HEK293 (cell line): ENCODE measurements around the gene ITK.
A peak's percentile ranks its signal among the peaks of the same experiment; 100 is the strongest.

Experiments used
- CTCF ChIA-PET: fragments of 350-600 bp; formaldehyde crosslinking; extraction: SDS; loops from one replicate; lab custom pipeline; 2021; ENCODE audit warnings: antibody characterized with exemption; lab: Yijun Ruan, JAX
- POLR2A ChIA-PET: fragments of 300-600 bp; formaldehyde crosslinking; extraction: SDS; loops from one replicate; lab custom pipeline; 2020; ENCODE audit warnings: antibody characterized with exemption, inconsistent platforms; lab: Yijun Ruan, JAX
- H3K27ac ChIP-seq: fragments of 200-500 bp; sonication (Bioruptor generic); 2 replicates; pipeline ENCODE4 v1.5.1; 2014; ENCODE audit warnings: low read depth, low read length, control low read depth, inconsistent platforms; ENCODE audit errors: extremely low read depth
- H3K36me3 ChIP-seq, 2 experiments: fragments of 200-500 bp in 1 of 2; sonication (Bioruptor generic) in 1 of 2; 1 replicate in 1 of 2; 2 replicates in 1 of 2; pipeline ENCODE4 v1.5.1; 2014 to 2017; ENCODE audit warnings: inconsistent platforms in 2 of 2, low read length in 2 of 2; ENCODE audit not compliant: control insufficient read depth in 2 of 2, insufficient read depth in 1 of 2
- H3K4me1 ChIP-seq: fragments of 200-500 bp; sonication (Bioruptor generic); 2 replicates; pipeline ENCODE4 v1.5.1; 2014; ENCODE audit warnings: mild to moderate bottlenecking, low read length, inconsistent platforms; ENCODE audit not compliant: control insufficient read depth, insufficient read depth
- H3K4me3 ChIP-seq: 2 replicates; pipeline ENCODE4 v1.5.1; 2011; ENCODE audit warnings: low read depth, mild to moderate bottlenecking, control low read depth, low read length, moderate library complexity
- H3K9me3 ChIP-seq: fragments of 200-500 bp; sonication (Bioruptor generic); 2 replicates; pipeline ENCODE4 v1.5.1; 2014; ENCODE audit warnings: low read depth, low read length, inconsistent platforms; ENCODE audit not compliant: control insufficient read depth, insufficient read depth
- EGR2 ChIP-seq: fragments of 450-650 bp; formaldehyde crosslinking; IDR thresholded peaks from 2 replicates; pipeline ENCODE4 v1.5.1; 2016; ENCODE audit warnings: low read depth, missing biosample characterization, missing genetic modification characterization
- SCRT1 ChIP-seq: fragments of 450-650 bp; formaldehyde crosslinking; IDR thresholded peaks from 2 replicates; pipeline ENCODE4 v1.5.1; 2016; ENCODE audit warnings: missing biosample characterization, missing genetic modification characterization, borderline replicate concordance
- ZBTB21 ChIP-seq: fragments of 450-650 bp; formaldehyde crosslinking; IDR thresholded peaks from 2 replicates; pipeline ENCODE4 v1.5.1; 2017; ENCODE audit warnings: missing biosample characterization, missing genetic modification characterization
- ZEB2 ChIP-seq: fragments of 450-650 bp; formaldehyde crosslinking; IDR thresholded peaks from 2 replicates; pipeline ENCODE4 v1.5.1; 2016; ENCODE audit warnings: missing biosample characterization, missing genetic modification characterization
- ZNF157 ChIP-seq: fragments of 450-650 bp; formaldehyde crosslinking; IDR thresholded peaks from 2 replicates; pipeline ENCODE4 v1.5.1; 2016; ENCODE audit warnings: missing biosample characterization, missing genetic modification characterization
- ZNF335 ChIP-seq: fragments of 450-650 bp; formaldehyde crosslinking; conservative IDR thresholded peaks from 2 replicates; pipeline ENCODE4 v1.5.1; 2016; ENCODE audit warnings: missing biosample characterization, missing genetic modification characterization
- ZNF624 ChIP-seq: fragments of 450-650 bp; formaldehyde crosslinking; IDR thresholded peaks from 2 replicates; pipeline ENCODE4 v1.5.1; 2017; ENCODE audit warnings: missing biosample characterization, missing genetic modification characterization
- ZNF629 ChIP-seq: fragments of 450-650 bp; formaldehyde crosslinking; IDR thresholded peaks from 2 replicates; pipeline ENCODE4 v1.5.1; 2017; ENCODE audit warnings: missing biosample characterization, missing genetic modification characterization
- ZNF660 ChIP-seq: fragments of 450-650 bp; IDR thresholded peaks from 2 replicates; pipeline ENCODE4 v1.5.1; 2018; ENCODE audit warnings: missing biosample characterization, mild to moderate bottlenecking, missing genetic modification characterization
- TF ChIP-seq, protein P1 (sequence below): fragments of 450-650 bp; formaldehyde crosslinking; IDR thresholded peaks from 2 replicates; pipeline ENCODE4 v1.5.1; 2016; ENCODE audit warnings: missing biosample characterization, missing genetic modification characterization
- TF ChIP-seq, protein P2 (sequence below): fragments of 450-650 bp; formaldehyde crosslinking; IDR thresholded peaks from 2 replicates; pipeline ENCODE4 v1.5.1; 2016; ENCODE audit warnings: missing biosample characterization, missing genetic modification characterization, low read depth
- TF ChIP-seq, protein P3 (sequence below): fragments of 450-650 bp; formaldehyde crosslinking; conservative IDR thresholded peaks from 2 replicates; pipeline ENCODE4 v1.5.1; 2016; ENCODE audit warnings: low read depth, missing biosample characterization, missing genetic modification characterization
- TF ChIP-seq, protein P4 (sequence below): fragments of 450-650 bp; formaldehyde crosslinking; IDR thresholded peaks from 2 replicates; pipeline ENCODE4 v1.5.1; 2016; ENCODE audit warnings: missing biosample characterization, missing genetic modification characterization

ITK gene

DNA sequence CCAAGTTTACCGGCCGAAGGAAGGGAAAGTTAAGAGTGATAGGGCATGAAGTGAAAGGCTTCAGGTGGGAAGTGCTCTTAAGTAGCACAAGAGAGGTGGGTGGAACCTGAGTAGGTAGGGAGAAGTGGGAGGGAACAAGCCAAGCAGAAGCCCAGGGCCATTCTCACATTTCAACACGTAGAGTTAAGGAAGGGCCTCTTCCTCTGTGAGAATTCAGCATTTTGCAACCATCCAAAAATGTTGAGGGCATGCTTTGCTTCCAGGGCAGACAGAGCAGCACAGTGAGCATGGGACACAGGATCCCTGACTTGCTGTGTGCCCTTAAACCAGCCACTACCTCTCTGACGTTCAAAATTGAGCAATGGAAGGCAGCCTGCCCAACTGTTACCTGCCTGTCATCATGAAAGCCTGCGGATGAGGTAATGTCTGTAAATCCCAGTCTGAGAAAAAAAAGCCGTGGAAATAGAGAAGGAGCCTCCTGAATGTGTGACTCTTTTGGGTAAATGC lies 88.6 kb downstream of the ITK start (continued):
- TF ChIP-seq SCRT1 (tag by site-specific recombination) (no peak), ZNF157 (tag by site-specific recombination) (no peak), ZNF624 (tag by site-specific recombination) (no peak)
- TF ChIP-seq, all 188 proteins: peak for 7

DNA sequence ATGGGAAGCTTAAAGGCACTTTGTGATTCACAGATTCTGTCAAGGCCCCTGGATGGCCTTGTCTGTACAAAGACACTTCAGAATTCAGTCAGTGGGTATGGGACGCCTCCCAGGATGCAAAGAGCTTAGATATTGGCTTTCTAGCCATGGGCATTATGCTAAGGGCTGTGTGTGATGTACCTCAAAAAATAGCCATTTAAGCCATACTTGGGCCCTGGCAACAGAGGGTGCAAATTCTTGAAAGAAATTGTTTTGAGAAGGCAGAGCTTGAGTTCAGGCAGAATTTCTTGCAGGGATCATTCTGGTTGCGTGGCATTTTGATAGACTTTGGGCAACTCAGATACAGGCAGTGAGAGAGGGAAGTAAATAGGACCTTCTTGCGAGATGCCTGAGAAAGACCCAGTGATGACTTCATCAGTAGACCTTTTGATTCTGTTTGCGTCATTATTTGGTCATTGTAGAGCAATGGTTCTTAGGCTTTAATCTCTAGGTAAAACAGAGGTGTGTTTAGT lies 89.2 kb downstream of the ITK start:
- TF ChIP-seq, protein P1, sequence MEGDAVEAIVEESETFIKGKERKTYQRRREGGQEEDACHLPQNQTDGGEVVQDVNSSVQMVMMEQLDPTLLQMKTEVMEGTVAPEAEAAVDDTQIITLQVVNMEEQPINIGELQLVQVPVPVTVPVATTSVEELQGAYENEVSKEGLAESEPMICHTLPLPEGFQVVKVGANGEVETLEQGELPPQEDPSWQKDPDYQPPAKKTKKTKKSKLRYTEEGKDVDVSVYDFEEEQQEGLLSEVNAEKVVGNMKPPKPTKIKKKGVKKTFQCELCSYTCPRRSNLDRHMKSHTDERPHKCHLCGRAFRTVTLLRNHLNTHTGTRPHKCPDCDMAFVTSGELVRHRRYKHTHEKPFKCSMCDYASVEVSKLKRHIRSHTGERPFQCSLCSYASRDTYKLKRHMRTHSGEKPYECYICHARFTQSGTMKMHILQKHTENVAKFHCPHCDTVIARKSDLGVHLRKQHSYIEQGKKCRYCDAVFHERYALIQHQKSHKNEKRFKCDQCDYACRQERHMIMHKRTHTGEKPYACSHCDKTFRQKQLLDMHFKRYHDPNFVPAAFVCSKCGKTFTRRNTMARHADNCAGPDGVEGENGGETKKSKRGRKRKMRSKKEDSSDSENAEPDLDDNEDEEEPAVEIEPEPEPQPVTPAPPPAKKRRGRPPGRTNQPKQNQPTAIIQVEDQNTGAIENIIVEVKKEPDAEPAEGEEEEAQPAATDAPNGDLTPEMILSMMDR (tag by site-specific recombination), result no peak
- TF ChIP-seq, protein P2, sequence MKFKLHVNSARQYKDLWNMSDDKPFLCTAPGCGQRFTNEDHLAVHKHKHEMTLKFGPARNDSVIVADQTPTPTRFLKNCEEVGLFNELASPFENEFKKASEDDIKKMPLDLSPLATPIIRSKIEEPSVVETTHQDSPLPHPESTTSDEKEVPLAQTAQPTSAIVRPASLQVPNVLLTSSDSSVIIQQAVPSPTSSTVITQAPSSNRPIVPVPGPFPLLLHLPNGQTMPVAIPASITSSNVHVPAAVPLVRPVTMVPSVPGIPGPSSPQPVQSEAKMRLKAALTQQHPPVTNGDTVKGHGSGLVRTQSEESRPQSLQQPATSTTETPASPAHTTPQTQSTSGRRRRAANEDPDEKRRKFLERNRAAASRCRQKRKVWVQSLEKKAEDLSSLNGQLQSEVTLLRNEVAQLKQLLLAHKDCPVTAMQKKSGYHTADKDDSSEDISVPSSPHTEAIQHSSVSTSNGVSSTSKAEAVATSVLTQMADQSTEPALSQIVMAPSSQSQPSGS (tag by site-specific recombination), result no peak
- peak; percentile 81 for TF ChIP-seq ZNF629 (tag by site-specific recombination)
- TF ChIP-seq ZNF335 (tag by site-specific recombination), result peak; percentile 86
- TF ChIP-seq, protein P3, sequence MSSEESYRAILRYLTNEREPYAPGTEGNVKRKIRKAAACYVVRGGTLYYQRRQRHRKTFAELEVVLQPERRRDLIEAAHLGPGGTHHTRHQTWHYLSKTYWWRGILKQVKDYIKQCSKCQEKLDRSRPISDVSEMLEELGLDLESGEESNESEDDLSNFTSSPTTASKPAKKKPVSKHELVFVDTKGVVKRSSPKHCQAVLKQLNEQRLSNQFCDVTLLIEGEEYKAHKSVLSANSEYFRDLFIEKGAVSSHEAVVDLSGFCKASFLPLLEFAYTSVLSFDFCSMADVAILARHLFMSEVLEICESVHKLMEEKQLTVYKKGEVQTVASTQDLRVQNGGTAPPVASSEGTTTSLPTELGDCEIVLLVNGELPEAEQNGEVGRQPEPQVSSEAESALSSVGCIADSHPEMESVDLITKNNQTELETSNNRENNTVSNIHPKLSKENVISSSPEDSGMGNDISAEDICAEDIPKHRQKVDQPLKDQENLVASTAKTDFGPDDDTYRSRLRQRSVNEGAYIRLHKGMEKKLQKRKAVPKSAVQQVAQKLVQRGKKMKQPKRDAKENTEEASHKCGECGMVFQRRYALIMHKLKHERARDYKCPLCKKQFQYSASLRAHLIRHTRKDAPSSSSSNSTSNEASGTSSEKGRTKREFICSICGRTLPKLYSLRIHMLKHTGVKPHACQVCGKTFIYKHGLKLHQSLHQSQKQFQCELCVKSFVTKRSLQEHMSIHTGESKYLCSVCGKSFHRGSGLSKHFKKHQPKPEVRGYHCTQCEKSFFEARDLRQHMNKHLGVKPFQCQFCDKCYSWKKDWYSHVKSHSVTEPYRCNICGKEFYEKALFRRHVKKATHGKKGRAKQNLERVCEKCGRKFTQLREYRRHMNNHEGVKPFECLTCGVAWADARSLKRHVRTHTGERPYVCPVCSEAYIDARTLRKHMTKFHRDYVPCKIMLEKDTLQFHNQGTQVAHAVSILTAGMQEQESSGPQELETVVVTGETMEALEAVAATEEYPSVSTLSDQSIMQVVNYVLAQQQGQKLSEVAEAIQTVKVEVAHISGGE (tag by site-specific recombination), result no peak
- no peak for TF ChIP-seq EGR2 (tag by site-specific recombination)
- TF ChIP-seq, protein P4, sequence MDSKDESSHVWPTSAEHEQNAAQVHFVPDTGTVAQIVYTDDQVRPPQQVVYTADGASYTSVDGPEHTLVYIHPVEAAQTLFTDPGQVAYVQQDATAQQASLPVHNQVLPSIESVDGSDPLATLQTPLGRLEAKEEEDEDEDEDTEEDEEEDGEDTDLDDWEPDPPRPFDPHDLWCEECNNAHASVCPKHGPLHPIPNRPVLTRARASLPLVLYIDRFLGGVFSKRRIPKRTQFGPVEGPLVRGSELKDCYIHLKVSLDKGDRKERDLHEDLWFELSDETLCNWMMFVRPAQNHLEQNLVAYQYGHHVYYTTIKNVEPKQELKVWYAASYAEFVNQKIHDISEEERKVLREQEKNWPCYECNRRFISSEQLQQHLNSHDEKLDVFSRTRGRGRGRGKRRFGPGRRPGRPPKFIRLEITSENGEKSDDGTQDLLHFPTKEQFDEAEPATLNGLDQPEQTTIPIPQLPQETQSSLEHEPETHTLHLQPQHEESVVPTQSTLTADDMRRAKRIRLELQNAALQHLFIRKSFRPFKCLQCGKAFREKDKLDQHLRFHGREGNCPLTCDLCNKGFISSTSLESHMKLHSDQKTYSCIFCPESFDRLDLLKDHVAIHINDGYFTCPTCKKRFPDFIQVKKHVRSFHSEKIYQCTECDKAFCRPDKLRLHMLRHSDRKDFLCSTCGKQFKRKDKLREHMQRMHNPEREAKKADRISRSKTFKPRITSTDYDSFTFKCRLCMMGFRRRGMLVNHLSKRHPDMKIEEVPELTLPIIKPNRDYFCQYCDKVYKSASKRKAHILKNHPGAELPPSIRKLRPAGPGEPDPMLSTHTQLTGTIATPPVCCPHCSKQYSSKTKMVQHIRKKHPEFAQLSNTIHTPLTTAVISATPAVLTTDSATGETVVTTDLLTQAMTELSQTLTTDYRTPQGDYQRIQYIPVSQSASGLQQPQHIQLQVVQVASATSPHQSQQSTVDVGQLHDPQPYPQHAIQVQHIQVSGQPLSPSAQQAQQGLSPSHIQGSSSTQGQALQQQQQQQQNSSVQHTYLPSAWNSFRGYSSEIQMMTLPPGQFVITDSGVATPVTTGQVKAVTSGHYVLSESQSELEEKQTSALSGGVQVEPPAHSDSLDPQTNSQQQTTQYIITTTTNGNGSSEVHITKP (tag by site-specific recombination), result no peak
- TF ChIP-seq ZBTB21 (tag by site-specific recombination), result peak; percentile 63
- TF ChIP-seq ZEB2 (tag by site-specific recombination), result no peak
- TF ChIP-seq ZNF660 (tag by site-specific recombination), result 0 out of 2 replicates have a peak, but pooled peaks have one; percentile 54
- POLR2A ChIA-PET, result no interaction called here
- no peak overlapping the region for H3K27ac ChIP-seq
- CTCF ChIA-PET, result interaction anchor here (0.5 kb wide), 1 partner anchor 16 kb away, joined by 3 read pairs; no protein-coding TSS in a partner anchor
- peaks cover 0 to 9% of the 10 kb centered on the region in 2 experiments; a peak in 1 of 3 replicates for H3K36me3 ChIP-seq
- H3K4me1 ChIP-seq, result peaks cover 28% of the 10 kb centered on the region
- H3K9me3 ChIP-seq, result no peaks in the 10 kb centered on the region
- H3K4me3 ChIP-seq, result no peak overlapping the region
